Activated CD4-positive, alpha-beta T cell treated with anti-CD3 and anti-CD28 coated beads, Interleukin-2, amount 50 U/mL, for 4 hours (primary cell): ENCODE results near the gene U2AF1L4.
A peak's percentile ranks its signal among the peaks of the same experiment; 100 is the strongest.

Experiments
- DNase-seq, 2 experiments: peaks; one replicate each; pipeline ENCODE4 v3.0.0-alpha.2; 2020

U2AF1L4 gene

GRCh38 chr19:35756377-35757230, 11.4 kb upstream of the U2AF1L4 start, which contains the start of gene HSPB6:
Gene HSPB6, minus strand, starts transcription at chr19:35757029. Its CDS starts 21 bp downstream, at chr19:35757008.
- no peak for DNase-seq

- peak; percentile 49 to 58 for DNase-seq
Measured at GRCh38 chr19:35755550-35756376, 10.5 kb upstream of the U2AF1L4 start.

GRCh38 chr19:35755131-35755549, 9.9 kb upstream of the U2AF1L4 start:
- no peak for DNase-seq

- no peak for DNase-seq
Measured at GRCh38 chr19:35754370-35755130, 9.3 kb upstream of the U2AF1L4 start.

GRCh38 chr19:35753634-35754369, 8.6 kb upstream of the U2AF1L4 start:
- no peak for DNase-seq

- DNase-seq = no peak
Measured at GRCh38 chr19:35752746-35753350, 7.6 kb upstream of the U2AF1L4 start.

GRCh38 chr19:35751839-35752745, 6.9 kb upstream of the U2AF1L4 start:
- no peak for DNase-seq

GRCh38 chr19:35750167-35750566, 4.9 kb upstream of the U2AF1L4 start:
- no peak for DNase-seq

- peak; percentile 98 for DNase-seq
Measured at GRCh38 chr19:35748106-35749020, 3.1 kb upstream of the U2AF1L4 start, which contains the start of gene LIN37. Gene LIN37, plus strand, starts transcription at chr19:35748576. Its CDS starts 149 bp downstream, at chr19:35748725.

- no peak for DNase-seq
Measured at GRCh38 chr19:35746531-35746930, 1.3 kb upstream of the U2AF1L4 start.

- no peak for DNase-seq
Measured at GRCh38 chr19:35746087-35746462, 857 bp upstream of the U2AF1L4 start.

GRCh38 chr19:35744430-35745327, 539 bp downstream of the U2AF1L4 start:
- peak; percentile 92 for DNase-seq

GRCh38 chr19:35743640-35744429, 1.4 kb downstream of the U2AF1L4 start:
- DNase-seq = no peak

- peak; percentile 54 to 68 for DNase-seq
Measured at GRCh38 chr19:35742121-35742724, 3.0 kb downstream of the U2AF1L4 start, which contains the start of gene IGFLR1. Gene IGFLR1, minus strand, starts transcription at chr19:35742452. Its CDS starts 1,272 bp downstream, at chr19:35741180.

- no peak for DNase-seq
Measured at GRCh38 chr19:35741203-35741515, 4.1 kb downstream of the U2AF1L4 start.

- peak; percentile 91 to 92 for DNase-seq
Measured at GRCh38 chr19:35740423-35741202, 4.6 kb downstream of the U2AF1L4 start.
